GM19397 (cell line): ENCODE results near the gene KMT2C.
"Not testable (repeated sequence)": the region's sequence is repeated elsewhere in the genome, so short reads cannot be mapped to it uniquely, and the experiment has no call there.

Experiments used
- ATAC-seq: cut with Tn5 transposase; IDR thresholded peaks from one replicate; pipeline ENCODE4 v1.9.1; 2021; ENCODE audit warnings: mild to moderate bottlenecking, moderate library complexity; ENCODE audit not compliant: unreplicated experiment

The KMT2C gene

GRCh38 chr7:152435384-152436110 is at the start of gene KMT2C:
TSS of gene KMT2C (minus strand) at chr7:152436003. CDS start at chr7:152435786, 217 bp downstream.
- no peak for ATAC-seq

GRCh38 chr7:152481082-152481481 is 45.3 kb upstream of the KMT2C start:
- ATAC-seq = no peak

- ATAC-seq = no peak
These were observed 44.9 kb upstream of the KMT2C start for GRCh38 chr7:152480664-152481063.

GRCh38 chr7:152479595-152479994 is 43.8 kb upstream of the KMT2C start:
- no peak for ATAC-seq

GRCh38 chr7:152478140-152478539 is 42.3 kb upstream of the KMT2C start:
- ATAC-seq = no peak

- ATAC-seq = no peak
These were observed 41.3 kb upstream of the KMT2C start for GRCh38 chr7:152477079-152477478.

- no peak for ATAC-seq
These were observed 40.7 kb upstream of the KMT2C start for GRCh38 chr7:152476551-152476950.

GRCh38 chr7:152471023-152471620 is 35.3 kb upstream of the KMT2C start:
- not testable (repeated sequence) for ATAC-seq

- not testable (repeated sequence) for ATAC-seq
These were observed 34.6 kb upstream of the KMT2C start for GRCh38 chr7:152470251-152471022.

GRCh38 chr7:152469576-152469975 is 33.8 kb upstream of the KMT2C start:
- not testable (repeated sequence) for ATAC-seq

GRCh38 chr7:152467225-152467624 is 31.4 kb upstream of the KMT2C start:
- ATAC-seq = no peak

GRCh38 chr7:152465119-152465387 is 29.2 kb upstream of the KMT2C start:
- ATAC-seq = no peak

GRCh38 chr7:152464312-152465118 is 28.7 kb upstream of the KMT2C start:
- peak; percentile 36 for ATAC-seq

- ATAC-seq = peak; percentile 89
These were observed 28.0 kb upstream of the KMT2C start for GRCh38 chr7:152463709-152464311.

GRCh38 chr7:152462995-152463708 is 27.3 kb upstream of the KMT2C start:
- ATAC-seq = peak; percentile 12

GRCh38 chr7:152459724-152460251 is 24.0 kb upstream of the KMT2C start:
- ATAC-seq = no peak

- ATAC-seq = no peak
These were observed 15.6 kb upstream of the KMT2C start for GRCh38 chr7:152451356-152451755.

- ATAC-seq = not testable (repeated sequence)
These were observed 9.7 kb upstream of the KMT2C start for GRCh38 chr7:152445386-152446008.

- ATAC-seq = no peak
These were observed 7.8 kb upstream of the KMT2C start for GRCh38 chr7:152443586-152443985.
